Endothelial cell of umbilical vein (primary cell): ENCODE measurements around the gene CSK. TPM values are rescaled to one million over a fixed set of nuclear protein-coding genes. Genes with fewer than 3 reads are reported as not detected.

Source experiments
- BruUV-seq: library from RNA; stranded (reverse); fragments of 400-500 nt; replicated peaks from 2 replicates; lab custom pipeline; 2021; lab: Mats Ljungman, UMichigan
- CTCF ChIA-PET: fragments of 300-600, 350-600 bp; sonication (Branson Sonifier 250); formaldehyde crosslinking; loops from one replicate; lab custom pipeline; 2021; ENCODE audit warnings: antibody characterized with exemption, inconsistent platforms; lab: Charles Lee
- POLR2A ChIA-PET: fragments of 300-600, 350-600 bp; sonication (Branson Sonifier 250); formaldehyde crosslinking; loops from one replicate; lab custom pipeline; 2021; ENCODE audit warnings: antibody characterized with exemption, inconsistent platforms; lab: Charles Lee
- DNase-seq: peaks from one replicate; pipeline ENCODE4 v3.0.0-alpha.2; 2011; ENCODE audit warnings: low read depth, low spot score
- FAIRE-seq: peaks from 2 replicates; lab custom pipeline; 2011; peaks lifted over from hg19 to GRCh38; lab: Jason Lieb, UNC
- H2AFZ ChIP-seq: 2 replicates; pipeline ENCODE4 v1.6.0; 2012; ENCODE audit warnings: low read depth, low read length, control low read depth, inconsistent platforms
- H3K27ac ChIP-seq: 2 replicates; pipeline ENCODE4 v1.5.1; 2011; ENCODE audit warnings: low read depth, mild to moderate bottlenecking, control low read depth, low read length, moderate library complexity; ENCODE audit not compliant: insufficient read depth
- H3K27me3 ChIP-seq, 2 experiments: 2 replicates each; pipeline versions ENCODE4 v1.6.0 to v1.6.1; 2011; ENCODE audit warnings: low read length in 2 of 2, mixed read lengths in 1 of 2; ENCODE audit not compliant: control insufficient read depth in 2 of 2, insufficient read depth in 2 of 2
- H3K36me3 ChIP-seq, 2 experiments: 2 replicates in 1 of 2; 3 replicates in 1 of 2; pipeline ENCODE4 v1.5.1; 2011; ENCODE audit warnings: low read length in 2 of 2, mild to moderate bottlenecking in 1 of 2, moderate library complexity in 1 of 2; ENCODE audit not compliant: control insufficient read depth in 2 of 2, insufficient read depth in 2 of 2; ENCODE audit errors: extremely low read depth in 1 of 2
- H3K4me1 ChIP-seq: 3 replicates; pipeline ENCODE4 v1.5.1; 2011; ENCODE audit warnings: mild to moderate bottlenecking, low read length; ENCODE audit not compliant: control insufficient read depth, insufficient read depth; ENCODE audit errors: extremely low read depth
- H3K4me2 ChIP-seq: 2 replicates; pipeline ENCODE4 v1.6.1; 2011; ENCODE audit warnings: low read length, control low read depth, mixed read lengths; ENCODE audit not compliant: insufficient read depth
- H3K4me3 ChIP-seq, 3 experiments: fragments of 200-600 bp in 1 of 3; sonication (generic), shearing (Covaris generic) in 1 of 3; replicated peaks in 1 of 3; 2 replicates each; pipeline ENCODE4 v1.5.1; 2011 to 2016; ENCODE audit warnings: control low read depth in 3 of 3, low read length in 3 of 3, mild to moderate bottlenecking in 2 of 3, inconsistent platforms in 1 of 3, low read depth in 1 of 3, moderate library complexity in 1 of 3; ENCODE audit not compliant: insufficient read depth in 1 of 3
- H3K79me2 ChIP-seq: 2 replicates; pipeline ENCODE4 v1.6.0; 2012; ENCODE audit warnings: low read length, inconsistent platforms; ENCODE audit not compliant: control insufficient read depth, insufficient read depth
- H3K9ac ChIP-seq: replicated peaks from 2 replicates; pipeline ENCODE3; 2011; ENCODE audit warnings: low read length, control low read depth; ENCODE audit not compliant: insufficient read depth; ENCODE audit errors: extremely low read depth
- H3K9me1 ChIP-seq: replicated peaks from 3 replicates; pipeline ENCODE4 v1.6.0; 2011; ENCODE audit warnings: mild to moderate bottlenecking, low read length; ENCODE audit not compliant: control insufficient read depth, insufficient read depth; ENCODE audit errors: extremely low read depth
- H3K9me3 ChIP-seq: replicated peaks from 2 replicates; pipeline ENCODE4 v1.5.1; 2012; ENCODE audit warnings: low read length, inconsistent platforms; ENCODE audit not compliant: control insufficient read depth, insufficient read depth
- H4K20me1 ChIP-seq: replicated peaks from 2 replicates; pipeline ENCODE3; 2011; ENCODE audit warnings: mild to moderate bottlenecking, low read length; ENCODE audit not compliant: control insufficient read depth, insufficient read depth; ENCODE audit errors: extremely low read depth
- EZH2 ChIP-seq: IDR thresholded peaks from 2 replicates; pipeline ENCODE4 v1.6.1; 2012; ENCODE audit warnings: borderline replicate concordance, low read depth, mild to moderate bottlenecking, moderate library complexity, low read length, inconsistent platforms; ENCODE audit not compliant: severe bottlenecking
- FOS ChIP-seq: IDR thresholded peaks from 2 replicates; pipeline ENCODE4 v1.6.1; 2011; ENCODE audit warnings: mild to moderate bottlenecking, low read length, moderate library complexity, borderline replicate concordance; ENCODE audit not compliant: insufficient read depth
- GATA2 ChIP-seq: IDR thresholded peaks from 2 replicates; pipeline ENCODE4 v1.7.0; 2011; ENCODE audit warnings: low read depth, mild to moderate bottlenecking, moderate library complexity, mixed read lengths, low read length; ENCODE audit not compliant: insufficient read length, insufficient read depth
- JUN ChIP-seq: IDR thresholded peaks from 2 replicates; pipeline ENCODE4 v1.6.1; 2011; ENCODE audit warnings: borderline replicate concordance, low read depth; ENCODE audit not compliant: insufficient read length, insufficient read depth
- MYC ChIP-seq: IDR thresholded peaks from one replicate; pipeline ENCODE4 v1.6.1; 2011; ENCODE audit warnings: mild to moderate bottlenecking, low read depth, low read length
- POLR2A ChIP-seq: IDR thresholded peaks from 2 replicates; pipeline ENCODE4 v1.6.1; 2012; ENCODE audit warnings: low read depth, mild to moderate bottlenecking, control low read depth, low read length
- POLR2AphosphoS5 ChIP-seq: IDR thresholded peaks from 2 replicates; pipeline ENCODE4 v1.6.1; 2012; ENCODE audit warnings: low read depth, mild to moderate bottlenecking, control low read depth, low read length, moderate library complexity; ENCODE audit not compliant: insufficient read depth
- dilution Hi-C: fragments of 300-500 bp; cut with MboI; formaldehyde crosslinking; loops from one replicate; pipeline ENCODE4 v1.15.0; 2019; ENCODE audit warnings: low sequenced_read_pairs; ENCODE audit not compliant: extremely low pct_ligation_motif_present
- intact Hi-C: fragments of 100-400 bp; cut with micrococcal nuclease; formaldehyde crosslinking; loops from one replicate; pipeline ENCODE4 v1.10.0; 2022
- polyA plus RNA-seq, 4 experiments: library from polyadenylated mRNA; depleted of rRNA in 3 of 4; stranded (reverse) in 3 of 4; unstranded in 1 of 4; fragments of >200 nt; gene quantifications; 2 replicates each; pipeline versions ENCODE4 v1.2.1 to v1.2.3, GENCODE V29; 2011 to 2012; ENCODE audit warnings: missing spikeins in 1 of 4
- total RNA-seq: library from RNA; stranded (reverse); gene quantifications from 2 replicates; pipeline ENCODE4 v1.2.3, GENCODE V29; 2021
- TF ChIP-seq, protein P1 (sequence below): IDR thresholded peaks from 2 replicates; pipeline ENCODE4 v1.6.1; 2011; ENCODE audit not compliant: insufficient read depth, insufficient read length
- TF ChIP-seq, protein P2 (sequence below), 2 donors: IDR thresholded peaks; 1 replicate in 1 of 2; 2 replicates in 1 of 2; pipeline ENCODE4 v1.5.1; 2011; ENCODE audit warnings: low read length in 2 of 2, mild to moderate bottlenecking in 2 of 2, moderate library complexity in 2 of 2, control low read depth in 1 of 2, inconsistent platforms in 1 of 2, low read depth in 1 of 2; ENCODE audit not compliant: insufficient read depth in 1 of 2; ENCODE audit errors: extremely low read depth in 1 of 2

CSK gene
- total and polyA plus RNA-seq, 2 donors (not counting 3 experiments of a cell fraction or from before 2014, with no cell fraction given) = 41.2 to 104 TPM

DNA sequence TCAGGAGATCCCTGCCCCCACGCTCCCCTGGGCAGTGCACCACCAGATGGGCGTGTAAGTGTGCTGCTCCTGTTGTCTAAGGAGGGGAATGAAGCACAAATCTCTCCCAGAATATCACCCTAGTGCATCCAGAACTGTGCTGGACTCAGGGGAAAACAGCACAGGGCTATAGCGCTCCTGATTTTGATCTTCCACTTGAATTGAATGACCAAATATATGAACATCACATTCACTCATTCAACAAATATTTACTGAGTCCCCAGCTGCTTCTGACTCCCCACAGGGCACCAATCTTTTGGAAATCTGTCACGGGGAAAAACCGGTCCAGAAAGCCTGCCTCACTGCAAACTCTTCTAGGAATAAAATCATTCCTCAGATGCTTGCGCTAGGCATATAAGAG lies 47.0 kb downstream of the CSK start:
- no peak for TF ChIP-seq JUN
- TF ChIP-seq, protein P1, sequence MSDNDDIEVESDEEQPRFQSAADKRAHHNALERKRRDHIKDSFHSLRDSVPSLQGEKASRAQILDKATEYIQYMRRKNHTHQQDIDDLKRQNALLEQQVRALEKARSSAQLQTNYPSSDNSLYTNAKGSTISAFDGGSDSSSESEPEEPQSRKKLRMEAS = no peak
- no peak for TF ChIP-seq GATA2
- no peak for TF ChIP-seq FOS
- no peak for TF ChIP-seq MYC
- TF ChIP-seq, protein P2, sequence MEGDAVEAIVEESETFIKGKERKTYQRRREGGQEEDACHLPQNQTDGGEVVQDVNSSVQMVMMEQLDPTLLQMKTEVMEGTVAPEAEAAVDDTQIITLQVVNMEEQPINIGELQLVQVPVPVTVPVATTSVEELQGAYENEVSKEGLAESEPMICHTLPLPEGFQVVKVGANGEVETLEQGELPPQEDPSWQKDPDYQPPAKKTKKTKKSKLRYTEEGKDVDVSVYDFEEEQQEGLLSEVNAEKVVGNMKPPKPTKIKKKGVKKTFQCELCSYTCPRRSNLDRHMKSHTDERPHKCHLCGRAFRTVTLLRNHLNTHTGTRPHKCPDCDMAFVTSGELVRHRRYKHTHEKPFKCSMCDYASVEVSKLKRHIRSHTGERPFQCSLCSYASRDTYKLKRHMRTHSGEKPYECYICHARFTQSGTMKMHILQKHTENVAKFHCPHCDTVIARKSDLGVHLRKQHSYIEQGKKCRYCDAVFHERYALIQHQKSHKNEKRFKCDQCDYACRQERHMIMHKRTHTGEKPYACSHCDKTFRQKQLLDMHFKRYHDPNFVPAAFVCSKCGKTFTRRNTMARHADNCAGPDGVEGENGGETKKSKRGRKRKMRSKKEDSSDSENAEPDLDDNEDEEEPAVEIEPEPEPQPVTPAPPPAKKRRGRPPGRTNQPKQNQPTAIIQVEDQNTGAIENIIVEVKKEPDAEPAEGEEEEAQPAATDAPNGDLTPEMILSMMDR (IDR thresholded peaks at IDR 0.05; ENCODE audit: extremely low read depth in 1 of 2, insufficient read depth in 1 of 2, low read depth in 1 of 2, low read length in 2 of 2) = no peak
- no peak for TF ChIP-seq POLR2AphosphoS5
- TF ChIP-seq POLR2A = no peak
- TF ChIP-seq EZH2 = no peak
- Histone ChIP-seq H3K9me1 (no peaks in the 10 kb centered on the region), H3K4me2 (no peak overlapping the region), H3K36me3 (no peaks in the 10 kb centered on the region), H3K4me3 (no peak overlapping the region), H3K9ac (no peak overlapping the region), H3K9me3 (no peaks in the 10 kb centered on the region), H4K20me1 (no peaks in the 10 kb centered on the region), H3K4me1 (no peaks in the 10 kb centered on the region), H2AFZ (no peak overlapping the region), H3K79me2 (no peaks in the 10 kb centered on the region), H3K27ac (no peak overlapping the region), H3K27me3 (peaks cover 14 to 17% of the 10 kb centered on the region in 2 experiments)
- no peak for FAIRE-seq
- BruUV-seq = no TSS peak
- no peak for DNase-seq
- dilution Hi-C loops = no loop called here
- ChIA-PET CTCF (interaction anchor here (0.9 to 2.8 kb wide), 2 partner anchors 58 to 197 kb away, joined by 3 to 14 read pairs; no protein-coding TSS in a partner anchor), POLR2A (no interaction called here)
- intact Hi-C loops = no loop called here
